ENCODE data around the gene HOXA7. TPM values are rescaled to one million over a fixed set of nuclear protein-coding genes. Genes with fewer than 3 reads are reported as not detected.

HOXA7 gene
- total RNA-seq, 1 donor from 2014 or later = 1.5 TPM

GRCh38 chr7:27118580-27118979, 37.9 kb downstream of the HOXA7 start:
- DNase-seq = no peak

GRCh38 chr7:27117887-27118491, 38.5 kb downstream of the HOXA7 start:
- DNase-seq = no peak

GRCh38 chr7:27116962-27117886, 39.3 kb downstream of the HOXA7 start:
- DNase-seq = no peak

- no peak for DNase-seq
Observed at GRCh38 chr7:27116031-27116961, 40.2 kb downstream of the HOXA7 start.

- DNase-seq = no peak
Observed at GRCh38 chr7:27115221-27116026, 41.1 kb downstream of the HOXA7 start.

- no peak for DNase-seq
Observed at GRCh38 chr7:27114881-27115220, 41.6 kb downstream of the HOXA7 start.

GRCh38 chr7:27113991-27114769, 42.3 kb downstream of the HOXA7 start:
- DNase-seq = no peak

GRCh38 chr7:27112955-27113949, 43.2 kb downstream of the HOXA7 start:
- no peak for DNase-seq

GRCh38 chr7:27112361-27112760, 44.1 kb downstream of the HOXA7 start:
- no peak for DNase-seq

- DNase-seq = no peak
Observed at GRCh38 chr7:27111751-27112277, 44.7 kb downstream of the HOXA7 start.

- no peak for DNase-seq
Observed at GRCh38 chr7:27111042-27111750, 45.3 kb downstream of the HOXA7 start.

GRCh38 chr7:27110186-27111031, 46.1 kb downstream of the HOXA7 start:
- no peak for DNase-seq

- DNase-seq = no peak
Observed at GRCh38 chr7:27109466-27110185, 46.8 kb downstream of the HOXA7 start.

GRCh38 chr7:27108390-27109127, 47.9 kb downstream of the HOXA7 start:
- no peak for DNase-seq

GRCh38 chr7:27107391-27108381, 48.8 kb downstream of the HOXA7 start:
- DNase-seq = no peak
